GM21528 (cell line): ENCODE data around the gene HTR3B.
"Not testable (repeated sequence)": the region's sequence is repeated elsewhere in the genome, so short reads cannot be mapped to it uniquely, and the experiment has no call there.

Experiments used
- ATAC-seq: cut with Tn5 transposase; IDR thresholded peaks from one replicate; pipeline ENCODE4 v1.9.1; 2021; ENCODE audit warnings: mild to moderate bottlenecking, moderate library complexity; ENCODE audit not compliant: unreplicated experiment, low FRiP score

Gene HTR3B

DNA sequence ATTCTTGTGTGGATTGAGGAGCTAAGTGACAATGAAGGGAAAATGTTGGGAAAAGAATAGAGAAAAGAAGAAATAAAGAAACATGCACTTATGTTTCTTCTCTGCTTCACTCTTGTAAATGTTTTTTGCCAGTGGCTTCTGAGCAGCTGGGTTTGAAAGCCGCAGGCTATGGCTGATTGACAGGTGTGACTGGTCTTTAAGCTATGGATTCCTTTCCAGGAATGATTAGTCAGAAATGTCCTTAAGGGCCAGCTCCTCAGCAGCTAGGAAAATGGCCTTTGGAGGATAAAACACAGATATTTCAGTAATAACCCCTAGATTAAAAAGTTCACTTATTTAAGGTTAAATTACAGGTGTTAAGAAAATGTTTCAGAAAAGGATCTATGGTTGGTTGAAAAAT, 22.7 kb upstream of the HTR3B start:
- ATAC-seq, result no peak

DNA sequence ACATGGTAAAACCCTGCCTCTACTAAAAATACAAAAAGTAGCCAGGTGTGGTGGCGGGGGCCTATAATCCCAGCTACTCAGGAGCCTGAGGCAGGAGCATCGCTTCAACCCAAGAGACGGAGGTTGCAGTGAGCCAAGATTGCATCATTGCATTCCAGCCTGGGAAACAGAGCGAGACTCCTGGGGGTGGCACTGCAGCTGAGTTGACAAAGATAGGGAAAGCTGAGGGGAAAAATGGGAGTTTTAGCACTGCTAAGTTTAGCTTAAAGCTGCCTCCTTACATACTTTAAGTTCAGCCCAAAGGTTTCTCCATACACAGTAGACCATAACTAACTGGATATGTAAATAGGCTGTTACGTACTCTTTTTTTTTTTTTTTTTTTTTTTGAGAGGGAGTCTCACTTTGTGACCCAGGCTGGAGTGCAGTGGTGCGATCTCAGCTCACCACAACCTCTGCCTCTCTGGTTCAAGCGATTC, 20.2 kb upstream of the HTR3B start:
- ATAC-seq, result no peak

DNA sequence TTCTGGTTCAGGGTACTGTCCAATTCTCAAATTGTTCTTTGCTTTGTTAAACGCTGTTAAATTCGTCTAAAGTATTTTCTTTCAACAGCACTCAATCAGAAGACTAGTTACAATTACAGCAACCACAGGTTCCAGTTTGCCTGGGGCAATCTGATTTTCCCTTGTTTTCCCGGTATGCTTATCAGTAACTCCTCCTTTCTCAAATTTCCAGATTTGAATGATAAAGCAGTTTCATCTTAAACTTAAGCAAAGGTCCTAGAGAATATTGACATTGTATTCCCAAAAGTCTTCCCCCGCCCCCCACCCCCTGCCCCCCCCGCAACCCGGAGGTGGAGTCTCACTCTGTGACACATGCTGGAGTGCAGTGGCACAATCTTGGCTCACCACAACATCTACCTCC, 18.7 kb upstream of the HTR3B start:
- no peak for ATAC-seq

DNA sequence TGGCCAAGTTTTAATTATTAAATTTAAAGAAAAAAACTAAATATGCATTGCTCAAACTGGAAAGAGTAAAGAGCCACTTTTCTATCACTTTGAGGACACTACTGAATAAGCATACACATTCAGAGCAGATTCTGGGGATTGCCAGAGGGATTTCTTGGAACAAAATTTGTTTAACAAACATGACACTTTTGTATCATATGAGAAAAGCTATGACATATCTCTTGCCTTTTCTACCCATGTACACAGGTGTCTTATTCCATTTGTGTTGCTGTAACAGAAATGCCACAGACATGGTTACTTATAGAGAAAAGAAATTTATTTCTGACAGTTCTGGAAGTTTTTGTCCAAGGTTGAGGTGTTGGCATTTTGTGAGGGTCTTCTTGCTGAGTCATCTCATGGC, 15.7 kb upstream of the HTR3B start:
- no peak for ATAC-seq

DNA sequence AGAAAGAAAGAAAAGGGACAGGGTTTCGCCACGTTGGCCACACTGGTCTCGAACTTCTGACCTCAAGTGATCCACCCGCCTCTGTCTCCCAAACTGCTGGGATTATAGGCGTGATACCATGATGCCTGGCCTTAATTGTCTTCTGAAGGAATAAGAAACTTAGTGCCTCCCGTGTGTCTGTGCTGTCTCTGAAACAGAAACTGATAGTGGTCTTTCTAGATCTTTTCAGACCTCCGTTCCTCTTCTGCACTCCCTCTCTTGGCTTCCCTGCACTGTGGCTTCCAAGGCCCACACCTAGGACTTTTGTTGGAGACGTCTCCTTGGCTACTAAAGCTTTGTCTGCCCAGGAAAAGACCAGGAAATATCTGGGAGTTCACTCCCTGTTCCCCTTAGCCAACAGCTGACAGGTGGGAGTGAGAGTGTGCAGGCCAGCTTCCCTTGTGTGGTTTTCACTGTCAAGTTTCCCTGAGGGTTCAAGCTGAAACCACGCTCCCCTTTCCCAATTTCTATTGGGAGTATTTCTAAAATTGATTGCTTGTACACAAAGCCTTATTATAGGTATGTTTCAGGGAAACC, 10.1 kb upstream of the HTR3B start:
- no peak for ATAC-seq

DNA sequence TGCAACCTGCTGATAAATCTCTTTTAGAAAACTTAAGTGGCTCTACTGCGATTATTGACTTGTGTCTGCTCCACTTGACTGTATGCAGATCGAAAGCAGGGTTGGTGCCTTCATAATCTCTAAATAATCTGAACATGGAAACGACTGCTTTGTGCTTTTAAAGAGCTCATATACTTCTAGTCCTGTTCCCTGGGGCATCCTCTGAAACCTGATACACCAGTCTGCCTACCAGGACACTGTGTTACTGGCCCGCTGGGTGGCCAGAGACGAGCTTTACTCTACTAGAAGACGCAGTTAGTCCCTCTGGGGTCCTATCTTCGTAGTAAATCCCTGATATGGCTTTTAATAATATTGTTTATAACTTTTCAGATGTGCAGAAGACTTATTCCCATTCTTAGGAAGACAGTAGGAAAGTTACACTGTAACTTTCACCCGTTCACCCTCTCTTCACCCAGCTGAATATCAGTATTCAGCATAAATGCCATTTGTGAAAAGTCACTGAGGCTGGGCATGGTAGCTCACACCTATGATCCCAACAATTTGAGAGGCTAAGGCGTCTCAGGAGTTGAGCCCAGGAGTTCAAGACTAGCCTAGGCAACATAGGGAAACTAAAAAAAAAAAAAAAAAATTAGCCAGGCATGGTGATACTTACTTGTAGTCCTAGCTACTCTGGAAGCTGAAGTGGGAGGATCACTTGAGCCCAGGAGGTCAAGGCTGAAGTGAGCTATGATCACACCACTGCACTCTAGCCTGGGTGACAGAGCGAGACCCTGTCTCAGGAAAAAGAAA, 9.0 kb upstream of the HTR3B start:
- no peak for ATAC-seq

DNA sequence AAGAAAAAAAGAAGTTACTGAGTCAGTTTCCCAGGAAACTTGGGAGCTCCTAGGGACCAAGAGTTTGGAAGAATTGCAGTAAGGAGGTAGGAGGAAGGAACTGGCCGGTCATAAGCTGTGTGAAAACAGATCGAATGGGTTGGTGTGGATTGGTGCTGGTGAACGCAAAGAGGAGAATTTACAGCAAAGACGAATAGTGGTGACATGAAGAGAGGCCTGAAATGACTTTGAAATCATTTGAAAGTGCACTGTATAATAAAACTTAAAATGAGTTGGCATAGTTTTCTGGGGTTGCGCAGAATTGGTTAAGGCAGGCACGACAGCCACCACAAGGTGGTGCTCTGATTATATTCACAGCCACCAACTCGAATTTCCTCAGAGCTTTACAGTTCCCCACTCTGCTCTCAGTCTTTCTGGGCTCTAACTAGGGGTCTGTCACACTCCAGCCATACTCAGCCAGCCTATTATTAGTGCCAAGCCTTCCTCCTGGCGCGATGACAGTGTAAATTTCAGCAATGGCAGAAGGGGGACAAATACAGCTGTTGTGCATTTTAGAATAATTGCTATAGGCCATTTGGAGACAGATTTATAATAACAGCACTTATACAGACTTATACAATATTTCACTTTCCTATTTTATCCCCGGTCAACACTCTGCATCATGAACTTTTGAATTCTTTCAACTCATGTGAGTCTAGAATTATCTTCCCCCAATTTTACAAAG, 8.3 kb upstream of the HTR3B start:
- ATAC-seq, result no peak

DNA sequence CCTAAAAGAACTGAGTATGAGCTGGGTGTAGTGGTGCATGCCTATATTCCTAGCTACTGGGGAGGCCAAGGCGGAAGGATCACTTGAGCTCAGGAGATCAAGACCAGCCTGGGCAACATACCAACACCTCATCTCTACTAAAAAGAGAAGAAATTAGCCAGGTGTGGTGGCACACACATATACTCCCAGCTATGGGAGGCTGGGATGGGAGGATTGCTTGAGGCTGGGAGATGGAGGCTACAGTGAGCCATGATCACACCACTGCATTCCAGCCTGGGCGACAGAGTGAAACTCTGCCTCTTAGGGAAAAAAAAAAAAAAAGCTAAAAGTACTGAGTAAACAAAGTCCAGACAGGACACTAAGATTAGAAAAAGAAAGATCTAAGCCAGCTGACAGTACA, 3.5 kb upstream of the HTR3B start:
- ATAC-seq, result no peak

DNA sequence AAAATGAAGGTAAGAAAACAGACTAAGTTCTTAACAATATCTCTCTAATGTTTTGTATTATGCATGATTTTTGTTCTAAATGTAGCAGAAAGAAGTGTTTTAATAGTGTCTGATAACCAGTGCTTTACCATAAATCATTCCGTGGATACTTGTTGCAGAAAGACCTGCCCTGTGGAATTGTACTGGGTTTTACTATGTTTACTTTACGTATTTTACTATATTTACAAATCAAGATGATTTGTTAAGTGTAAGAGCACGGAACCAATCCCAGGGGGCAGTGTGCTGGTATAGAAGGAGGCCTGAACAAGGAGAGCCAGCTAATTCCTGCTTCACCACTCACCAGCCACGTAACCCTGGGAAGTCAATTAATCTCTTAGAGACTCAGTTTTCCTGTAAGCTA, 1.4 kb downstream of the HTR3B start:
- ATAC-seq, result no peak

DNA sequence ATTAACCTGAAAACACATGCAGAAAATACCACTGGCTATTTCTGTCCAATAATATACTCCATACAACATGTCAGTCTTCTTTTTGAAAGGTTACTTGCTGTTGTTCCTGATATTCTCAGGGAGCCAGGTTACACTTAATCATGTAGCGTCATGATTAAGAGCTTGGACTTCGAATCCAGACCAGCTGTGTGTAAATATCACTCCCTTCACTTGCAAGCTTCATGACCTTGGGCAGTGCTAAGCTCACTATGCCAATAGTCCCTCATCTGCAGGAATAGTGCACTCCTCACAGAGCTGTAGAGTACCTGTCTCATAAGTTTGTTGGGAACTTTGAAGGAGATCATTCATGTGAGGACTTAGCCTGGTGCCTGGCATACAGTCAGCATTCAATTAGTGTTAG, 1.9 kb downstream of the HTR3B start:
- ATAC-seq, result no peak

DNA sequence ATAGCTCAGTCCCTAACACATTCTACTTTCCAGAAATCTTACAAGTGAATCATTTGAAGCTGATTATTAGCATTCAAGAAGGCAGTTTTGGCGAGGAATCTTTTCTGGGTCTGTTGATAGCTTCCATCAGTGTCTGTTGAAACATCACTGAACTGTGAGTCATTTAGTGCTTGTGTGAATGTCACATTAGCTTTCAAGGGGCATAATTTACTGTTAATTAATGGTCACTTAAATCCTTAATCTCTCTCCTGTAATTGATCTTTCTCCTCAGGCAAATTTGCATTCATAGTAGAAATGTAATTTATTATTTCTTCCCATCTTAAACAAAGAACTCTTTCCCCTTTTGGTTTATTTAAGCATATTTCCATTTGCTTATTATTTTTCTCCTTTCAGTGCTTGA, 2.6 kb downstream of the HTR3B start:
- no peak for ATAC-seq

DNA sequence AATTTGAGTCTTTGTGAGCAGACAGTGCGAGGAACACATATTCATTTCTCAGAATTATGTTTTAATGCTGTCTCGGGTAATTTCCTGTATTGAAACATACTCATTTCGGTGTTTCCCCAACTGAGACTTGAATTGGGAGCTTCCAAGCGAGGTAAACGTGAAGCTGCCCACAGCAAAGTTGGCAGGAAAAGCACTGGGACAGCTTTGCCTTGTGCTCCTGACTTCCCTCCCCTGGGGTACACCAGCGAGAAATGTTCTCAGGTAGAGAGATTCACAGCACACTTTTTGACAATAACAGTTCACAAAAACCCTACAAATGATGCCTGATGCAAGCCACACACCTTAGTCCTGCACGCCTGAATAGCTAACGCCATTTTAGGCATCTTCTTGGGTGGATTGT, 3.1 kb downstream of the HTR3B start:
- ATAC-seq, result no peak

DNA sequence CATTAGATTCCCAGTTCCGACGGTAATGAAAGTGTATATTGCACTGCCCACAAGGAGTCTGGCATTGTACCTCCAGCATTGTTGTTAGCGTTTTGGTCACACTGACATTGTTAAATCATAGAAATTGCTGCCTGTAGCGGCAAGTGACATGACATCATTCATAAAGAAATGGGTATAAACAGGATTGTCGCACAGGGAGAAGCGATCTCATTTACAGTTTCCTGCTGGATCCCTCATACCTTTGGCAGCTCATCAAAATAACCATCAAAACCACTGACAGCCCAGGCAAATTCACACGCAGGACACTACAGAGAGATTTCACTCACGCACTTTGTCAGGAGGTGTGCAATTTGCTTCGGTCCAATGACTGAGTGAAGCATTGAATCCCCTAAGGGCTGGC, 3.5 kb downstream of the HTR3B start:
- ATAC-seq, result no peak

DNA sequence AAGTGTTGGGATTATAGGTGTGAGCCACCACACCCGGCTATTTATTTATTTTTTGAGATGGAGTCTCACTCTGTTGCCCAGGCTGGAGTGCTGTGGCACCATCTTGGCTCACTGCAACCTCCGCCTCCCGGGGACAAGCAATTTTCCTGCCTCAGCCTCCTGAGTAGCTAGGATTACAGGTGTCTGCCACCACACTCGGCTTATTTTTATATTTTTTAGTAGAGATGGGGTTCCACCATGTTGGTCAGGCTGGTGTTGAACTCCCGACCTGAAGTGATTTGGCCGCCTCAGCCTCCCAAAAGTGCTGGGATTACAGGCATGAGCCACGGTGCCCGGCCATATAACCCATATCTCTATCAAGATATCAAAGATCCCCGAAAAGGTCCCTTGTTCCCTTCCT, 6.9 kb downstream of the HTR3B start:
- not testable (repeated sequence) for ATAC-seq

DNA sequence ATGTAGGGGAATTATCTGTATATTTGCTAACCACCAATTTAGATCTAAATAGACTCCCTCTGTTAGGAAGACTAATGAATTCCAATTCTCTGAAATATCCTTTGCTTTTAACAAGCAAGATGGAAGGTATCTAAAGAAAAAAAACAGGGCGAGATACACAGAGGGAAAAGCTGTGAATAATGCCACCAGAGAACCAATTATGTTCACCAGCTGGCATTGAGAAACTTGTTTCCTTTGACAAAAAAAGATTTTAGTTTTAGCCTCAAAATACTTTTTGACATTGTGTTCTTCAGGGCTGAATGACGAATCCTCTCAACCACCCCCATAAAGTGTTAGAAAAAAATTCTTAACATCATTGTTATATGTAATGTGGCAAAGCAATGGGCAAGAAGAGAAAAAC, 19.0 kb downstream of the HTR3B start:
- no peak for ATAC-seq

DNA sequence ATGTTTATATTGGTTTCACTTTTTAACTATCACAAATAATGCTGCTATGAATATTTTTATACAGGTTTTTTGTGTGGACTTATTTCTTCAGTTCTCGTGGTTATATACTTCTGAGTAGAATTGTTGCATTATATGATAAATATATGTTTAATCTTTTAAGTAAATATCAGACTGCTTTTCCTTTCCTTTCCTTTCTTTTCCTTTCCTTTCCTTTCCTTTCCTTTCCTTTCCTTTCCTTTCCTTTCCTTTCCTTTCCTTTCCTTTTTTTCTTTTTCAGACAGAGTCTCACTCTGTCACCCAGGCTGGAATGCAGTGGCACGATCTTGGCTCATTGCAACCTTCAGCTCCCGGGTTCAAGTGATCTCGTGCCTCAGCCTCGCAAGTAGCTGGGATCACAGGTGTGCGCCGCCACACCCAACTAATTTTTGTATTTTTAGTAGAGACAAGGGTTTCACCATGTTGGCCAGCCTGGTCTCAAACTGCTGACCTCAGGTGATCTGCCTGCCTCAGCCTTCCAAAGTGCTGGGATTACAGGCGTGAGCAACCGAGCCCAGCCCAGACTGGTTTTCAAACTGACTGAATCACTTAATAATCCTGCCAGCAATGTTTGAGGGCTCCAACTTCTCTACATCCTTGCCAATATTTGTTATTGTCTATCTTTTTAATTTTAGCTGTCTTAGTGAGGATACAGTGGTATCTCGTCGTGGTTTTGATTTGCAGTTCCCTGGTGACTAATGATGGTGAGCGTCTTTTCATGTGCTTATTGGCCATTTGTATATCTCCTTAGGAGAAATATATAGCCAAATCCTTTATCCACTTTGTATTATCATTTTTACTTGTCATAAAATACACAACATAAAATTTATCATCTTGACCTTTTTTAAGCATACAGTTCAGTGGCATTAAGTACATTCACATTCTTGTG, 21.9 kb downstream of the HTR3B start:
- no peak for ATAC-seq

DNA sequence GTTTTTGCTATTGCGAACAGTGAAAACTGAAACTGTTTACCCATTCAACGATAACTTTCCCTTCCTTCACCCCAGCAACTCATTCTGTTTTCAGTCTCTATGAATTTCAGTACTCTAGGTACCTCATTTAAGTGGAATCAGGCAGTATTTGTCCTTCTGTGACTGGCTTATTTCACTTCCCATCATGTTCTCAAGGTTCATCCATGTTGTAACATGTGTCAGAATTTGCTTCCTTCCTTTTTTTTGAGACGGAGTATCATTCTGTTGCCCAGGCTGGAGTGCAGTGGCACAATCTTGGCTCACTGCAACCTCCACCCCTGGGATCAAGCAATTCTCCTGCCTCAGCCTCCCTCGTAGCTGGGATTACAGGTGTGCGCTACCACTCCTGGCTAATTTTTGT, 23.7 kb downstream of the HTR3B start:
- ATAC-seq, result no peak

DNA sequence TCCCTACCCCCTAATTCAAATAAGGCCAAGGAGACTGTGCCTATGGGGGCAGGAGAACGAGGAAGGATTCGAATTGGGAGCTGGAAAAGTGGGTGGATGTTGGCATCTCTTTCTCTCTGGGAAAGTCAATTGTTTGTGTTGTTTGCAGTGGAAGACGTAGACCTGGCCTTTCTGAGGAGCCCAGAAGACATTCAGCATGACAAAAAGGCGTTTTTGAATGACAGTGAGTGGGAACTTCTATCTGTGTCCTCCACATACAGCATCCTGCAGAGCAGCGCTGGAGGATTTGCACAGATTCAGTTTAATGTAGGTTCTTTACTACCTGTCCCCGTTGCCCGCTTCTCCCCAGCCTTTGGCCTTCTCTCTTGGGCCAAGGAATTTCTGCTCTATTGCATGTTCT, 28.2 kb downstream of the HTR3B start:
- no peak for ATAC-seq

DNA sequence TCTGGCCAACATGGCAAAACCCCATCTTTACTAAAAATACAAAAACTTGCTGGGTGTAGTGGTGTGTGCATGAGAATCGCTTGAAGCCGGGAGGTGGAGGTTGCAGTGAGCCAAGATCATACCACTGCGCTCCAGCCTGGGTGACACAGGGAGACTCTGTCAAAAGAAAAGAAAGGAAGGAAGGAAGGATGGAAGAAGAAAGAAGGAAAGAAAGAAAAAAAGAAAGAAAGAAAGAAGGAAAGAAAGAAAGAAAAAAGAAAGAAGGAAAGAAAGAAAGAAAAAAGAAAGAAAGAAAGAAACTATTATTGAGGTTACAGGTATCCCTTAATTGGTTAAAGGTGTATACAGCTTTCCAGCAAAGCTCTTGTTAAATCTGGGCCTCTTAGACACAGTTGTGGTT, 29.6 kb downstream of the HTR3B start:
- not testable (repeated sequence) for ATAC-seq

DNA sequence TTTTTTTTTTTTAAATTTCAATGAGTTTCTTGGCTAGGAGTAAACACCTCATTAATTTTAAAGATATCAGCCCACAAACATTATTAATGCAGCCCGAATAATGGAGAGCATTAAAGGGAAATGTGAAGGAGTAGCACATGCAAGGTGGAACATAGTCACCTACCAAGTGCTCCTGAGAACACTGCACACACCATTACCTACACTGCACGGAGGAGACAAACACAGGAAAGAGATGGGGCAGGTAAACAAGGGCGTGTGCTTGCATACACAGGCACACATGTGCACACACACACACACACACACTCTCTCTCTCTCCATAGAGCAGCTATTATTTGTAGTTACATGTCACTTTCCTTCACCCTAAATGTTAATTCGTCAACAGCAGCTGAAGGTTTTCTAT, 30.2 kb downstream of the HTR3B start:
- ATAC-seq, result no peak

DNA sequence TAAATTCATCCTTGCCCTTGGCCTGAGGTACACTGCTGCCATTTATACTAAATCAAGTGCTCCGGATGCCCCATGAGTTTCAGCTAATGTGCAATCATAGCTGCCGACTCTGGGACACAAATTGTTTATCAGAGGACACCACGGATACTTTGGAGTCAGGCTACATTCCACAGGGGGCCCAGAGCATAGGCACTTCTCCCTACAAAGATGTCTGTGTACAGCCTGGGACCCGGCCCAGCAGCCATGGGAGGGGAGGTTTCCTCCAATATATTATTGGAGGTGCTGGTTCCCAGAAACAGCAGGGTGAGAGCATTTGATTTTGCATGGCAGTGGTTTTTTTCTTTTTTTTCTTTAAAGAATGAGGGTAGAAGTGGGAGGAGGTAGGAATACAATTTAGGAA, 31.3 kb downstream of the HTR3B start:
- ATAC-seq, result no peak
